Panc1 (cell line): ENCODE measurements around the gene STXBP5. TPM values are rescaled to one million over a fixed set of nuclear protein-coding genes. Genes with fewer than 3 reads are reported as not detected.

Source experiments
- ATAC-seq: fragments of 200-7000 bp; cut with Tn5 transposase; 2 replicates; pipeline ENCODE4 v1.9.1; 2020; ENCODE audit warnings: mild to moderate bottlenecking, moderate library complexity
- BruUV-seq: library from RNA; stranded (reverse); fragments of 400-500 nt; replicated peaks from 2 replicates; lab custom pipeline; 2021; lab: Mats Ljungman, UMichigan
- CTCF ChIA-PET: fragments of 300-600 bp; sonication (Branson Sonifier 250); formaldehyde crosslinking; loops from one replicate; lab custom pipeline; 2022; ENCODE audit warnings: antibody characterized with exemption; lab: Charles Lee
- POLR2A ChIA-PET: fragments of 300-600 bp; sonication (Branson Sonifier 250); formaldehyde crosslinking; loops from one replicate; lab custom pipeline; 2022; ENCODE audit warnings: antibody characterized with exemption; lab: Charles Lee
- DNase-seq: peaks from one replicate; pipeline ENCODE4 v3.0.0-alpha.2; 2010; ENCODE audit warnings: low read depth, low spot score
- H3K27ac ChIP-seq: 2 replicates; pipeline ENCODE4 v1.5.1; 2011; ENCODE audit warnings: mild to moderate bottlenecking, low read length, inconsistent platforms
- H3K27me3 ChIP-seq: fragments of 200-500 bp; sonication (Bioruptor generic); 2 replicates; pipeline ENCODE4 v1.6.0; 2014; ENCODE audit warnings: low read length, inconsistent platforms; ENCODE audit not compliant: control insufficient read depth, insufficient read depth
- H3K36me3 ChIP-seq: fragments of 200-500 bp; sonication (Bioruptor generic); 2 replicates; pipeline ENCODE4 v1.5.1; 2014; ENCODE audit warnings: inconsistent platforms, mild to moderate bottlenecking, low read length, moderate library complexity; ENCODE audit not compliant: control insufficient read depth, insufficient read depth
- H3K4me1 ChIP-seq: 2 replicates; pipeline ENCODE4 v1.5.1; 2011; ENCODE audit warnings: inconsistent platforms, mild to moderate bottlenecking, low read length, moderate library complexity; ENCODE audit not compliant: control insufficient read depth, insufficient read depth
- H3K4me3 ChIP-seq, 2 experiments: 2 replicates each; pipeline ENCODE4 v1.5.1; 2011 to 2012; ENCODE audit warnings: low read depth in 2 of 2, low read length in 2 of 2, mild to moderate bottlenecking in 2 of 2, inconsistent platforms in 1 of 2, moderate library complexity in 1 of 2
- H3K9me3 ChIP-seq: fragments of 200-500 bp; sonication (Bioruptor generic); 2 replicates; pipeline ENCODE4 v1.5.1; 2014; ENCODE audit warnings: low read depth, mild to moderate bottlenecking, inconsistent platforms, low read length, moderate library complexity; ENCODE audit not compliant: control insufficient read depth, insufficient read depth
- POLR2AphosphoS5 ChIP-seq: IDR thresholded peaks from 2 replicates; pipeline ENCODE4 v1.6.1; 2012; ENCODE audit warnings: mild to moderate bottlenecking, low read depth, low read length, moderate library complexity
- SIN3A ChIP-seq: IDR thresholded peaks from 2 replicates; pipeline ENCODE4 v1.6.1; 2012; ENCODE audit warnings: low read depth, mild to moderate bottlenecking, low read length, moderate library complexity, borderline replicate concordance; ENCODE audit not compliant: insufficient read depth
- TCF7L2 ChIP-seq: IDR thresholded peaks from 2 replicates; pipeline ENCODE4 v1.6.1; 2011; ENCODE audit warnings: mild to moderate bottlenecking, low read depth, low read length, inconsistent platforms
- in situ Hi-C: cut with HindIII; loops from 2 replicates; pipeline ENCODE4 v1.10.0; 2016; ENCODE audit warnings: low sequenced_read_pairs, low pct_unique_long_range_greater_than_20kb
- intact Hi-C: fragments of 100-400 bp; cut with micrococcal nuclease; formaldehyde crosslinking; loops from one replicate; pipeline ENCODE4 v1.10.0; 2022; ENCODE audit not compliant: unreplicated experiment
- total RNA-seq: library from RNA; stranded (reverse); gene quantifications from one replicate; pipeline ENCODE4 v1.2.1, GENCODE V29; 2021; ENCODE audit not compliant: unreplicated experiment
- TF ChIP-seq, protein P1 (sequence below), 2 experiments: IDR thresholded peaks; 2 replicates each; pipeline ENCODE4 v1.6.1; 2011 to 2012; ENCODE audit warnings: low read depth in 2 of 2, control low read depth in 1 of 2, low read length in 1 of 2, mild to moderate bottlenecking in 1 of 2, moderate library complexity in 1 of 2; ENCODE audit not compliant: insufficient read depth in 1 of 2
- TF ChIP-seq, protein P2 (sequence below): fragments of 450-650 bp; IDR thresholded peaks from 2 replicates; pipeline ENCODE4 v1.5.1; 2017; ENCODE audit warnings: mild to moderate bottlenecking

STXBP5 gene
- total RNA-seq, 1 experiment from 2014 or later, result 77.8 TPM

DNA sequence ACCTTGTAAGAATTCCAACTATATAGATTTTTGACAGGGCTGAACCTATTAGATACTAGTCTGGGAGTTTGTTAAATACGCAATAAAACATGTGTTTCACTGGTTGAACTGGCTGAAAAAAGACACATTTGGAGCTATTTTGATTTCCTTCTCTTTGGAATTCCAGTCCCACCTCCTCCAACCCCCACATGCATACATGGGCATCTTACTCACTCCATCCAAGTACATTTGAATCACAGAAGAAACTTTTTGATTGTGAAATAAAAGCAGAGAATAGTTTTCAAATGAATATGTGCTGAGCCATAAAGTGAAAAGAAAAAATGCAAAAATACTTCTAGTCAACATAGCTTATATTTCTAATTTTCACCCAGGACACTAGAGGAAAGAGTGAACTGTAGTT, 33.9 kb upstream of the STXBP5 start:
- ATAC-seq (no peak), DNase-seq (no peak)
- no peak overlapping the region for H3K4me3 ChIP-seq
- no peaks in the 10 kb centered on the region for H3K27me3 ChIP-seq
- in situ Hi-C loops (no loop called here), intact Hi-C loops (no loop called here)
- POLR2A ChIA-PET, result no interaction called here
- CTCF ChIA-PET, result no interaction called here
- no peak overlapping the region for H3K27ac ChIP-seq
- no peaks in the 10 kb centered on the region for H3K36me3 ChIP-seq
- TF ChIP-seq, protein P1, sequence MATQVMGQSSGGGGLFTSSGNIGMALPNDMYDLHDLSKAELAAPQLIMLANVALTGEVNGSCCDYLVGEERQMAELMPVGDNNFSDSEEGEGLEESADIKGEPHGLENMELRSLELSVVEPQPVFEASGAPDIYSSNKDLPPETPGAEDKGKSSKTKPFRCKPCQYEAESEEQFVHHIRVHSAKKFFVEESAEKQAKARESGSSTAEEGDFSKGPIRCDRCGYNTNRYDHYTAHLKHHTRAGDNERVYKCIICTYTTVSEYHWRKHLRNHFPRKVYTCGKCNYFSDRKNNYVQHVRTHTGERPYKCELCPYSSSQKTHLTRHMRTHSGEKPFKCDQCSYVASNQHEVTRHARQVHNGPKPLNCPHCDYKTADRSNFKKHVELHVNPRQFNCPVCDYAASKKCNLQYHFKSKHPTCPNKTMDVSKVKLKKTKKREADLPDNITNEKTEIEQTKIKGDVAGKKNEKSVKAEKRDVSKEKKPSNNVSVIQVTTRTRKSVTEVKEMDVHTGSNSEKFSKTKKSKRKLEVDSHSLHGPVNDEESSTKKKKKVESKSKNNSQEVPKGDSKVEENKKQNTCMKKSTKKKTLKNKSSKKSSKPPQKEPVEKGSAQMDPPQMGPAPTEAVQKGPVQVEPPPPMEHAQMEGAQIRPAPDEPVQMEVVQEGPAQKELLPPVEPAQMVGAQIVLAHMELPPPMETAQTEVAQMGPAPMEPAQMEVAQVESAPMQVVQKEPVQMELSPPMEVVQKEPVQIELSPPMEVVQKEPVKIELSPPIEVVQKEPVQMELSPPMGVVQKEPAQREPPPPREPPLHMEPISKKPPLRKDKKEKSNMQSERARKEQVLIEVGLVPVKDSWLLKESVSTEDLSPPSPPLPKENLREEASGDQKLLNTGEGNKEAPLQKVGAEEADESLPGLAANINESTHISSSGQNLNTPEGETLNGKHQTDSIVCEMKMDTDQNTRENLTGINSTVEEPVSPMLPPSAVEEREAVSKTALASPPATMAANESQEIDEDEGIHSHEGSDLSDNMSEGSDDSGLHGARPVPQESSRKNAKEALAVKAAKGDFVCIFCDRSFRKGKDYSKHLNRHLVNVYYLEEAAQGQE (IDR thresholded peaks at IDR 0.05; ENCODE audit: insufficient read depth in 1 of 2, low read depth in 2 of 2, low read length in 1 of 2), result no peak
- no peak for TF ChIP-seq POLR2AphosphoS5
- TF ChIP-seq, protein P2, sequence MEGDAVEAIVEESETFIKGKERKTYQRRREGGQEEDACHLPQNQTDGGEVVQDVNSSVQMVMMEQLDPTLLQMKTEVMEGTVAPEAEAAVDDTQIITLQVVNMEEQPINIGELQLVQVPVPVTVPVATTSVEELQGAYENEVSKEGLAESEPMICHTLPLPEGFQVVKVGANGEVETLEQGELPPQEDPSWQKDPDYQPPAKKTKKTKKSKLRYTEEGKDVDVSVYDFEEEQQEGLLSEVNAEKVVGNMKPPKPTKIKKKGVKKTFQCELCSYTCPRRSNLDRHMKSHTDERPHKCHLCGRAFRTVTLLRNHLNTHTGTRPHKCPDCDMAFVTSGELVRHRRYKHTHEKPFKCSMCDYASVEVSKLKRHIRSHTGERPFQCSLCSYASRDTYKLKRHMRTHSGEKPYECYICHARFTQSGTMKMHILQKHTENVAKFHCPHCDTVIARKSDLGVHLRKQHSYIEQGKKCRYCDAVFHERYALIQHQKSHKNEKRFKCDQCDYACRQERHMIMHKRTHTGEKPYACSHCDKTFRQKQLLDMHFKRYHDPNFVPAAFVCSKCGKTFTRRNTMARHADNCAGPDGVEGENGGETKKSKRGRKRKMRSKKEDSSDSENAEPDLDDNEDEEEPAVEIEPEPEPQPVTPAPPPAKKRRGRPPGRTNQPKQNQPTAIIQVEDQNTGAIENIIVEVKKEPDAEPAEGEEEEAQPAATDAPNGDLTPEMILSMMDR, result no peak
- TF ChIP-seq SIN3A, result no peak
- TF ChIP-seq TCF7L2, result no peak
- peaks cover 7% of the 10 kb centered on the region; the same call in 1 of the 2 replicates for H3K4me1 ChIP-seq
- no TSS peak for BruUV-seq
- H3K9me3 ChIP-seq, result no peaks in the 10 kb centered on the region

DNA sequence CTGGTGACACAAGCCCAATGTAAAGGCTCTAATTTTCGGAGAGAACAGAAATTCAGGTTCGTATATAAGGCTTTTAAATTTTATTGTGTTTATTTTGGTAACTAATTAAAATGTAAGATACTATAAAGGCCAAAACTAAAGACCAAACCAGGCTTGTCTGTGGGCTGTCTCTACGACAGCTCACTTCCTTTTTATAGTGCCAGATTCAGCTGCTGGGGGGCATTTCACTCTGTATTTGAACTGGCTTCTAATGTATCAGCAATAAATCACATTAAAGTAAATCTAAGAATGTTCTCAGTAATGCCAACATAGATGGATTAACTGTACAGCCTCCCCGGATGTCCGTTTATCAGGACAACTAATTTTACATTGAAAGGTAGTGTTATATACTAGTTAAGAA, 31.1 kb upstream of the STXBP5 start:
- ATAC-seq, result no peak
- Histone ChIP-seq H3K4me3 (no peak overlapping the region), H3K9me3 (no peaks in the 10 kb centered on the region), H3K27me3 (no peaks in the 10 kb centered on the region), H3K4me1 (peaks cover 7% of the 10 kb centered on the region; the same call in 1 of the 2 replicates), H3K36me3 (no peaks in the 10 kb centered on the region), H3K27ac (peak overlapping the region; percentile 29; the same call in 1 of the 2 replicates)
- TF ChIP-seq, protein P2, result no peak
- TF ChIP-seq, protein P1 (IDR thresholded peaks at IDR 0.05; ENCODE audit: insufficient read depth in 1 of 2, low read depth in 2 of 2, low read length in 1 of 2), result no peak
- TF ChIP-seq SIN3A (no peak), POLR2AphosphoS5 (no peak), TCF7L2 (no peak)
- POLR2A ChIA-PET, result no interaction called here
- intact Hi-C loops, result no loop called here
- in situ Hi-C loops, result no loop called here
- DNase-seq, result no peak
- CTCF ChIA-PET, result no interaction called here
- BruUV-seq, result no TSS peak
